HCT116 (cell line): Measurements from ENCODE around the gene ETS1. TPM values are rescaled to one million over a fixed set of nuclear protein-coding genes. Genes with fewer than 3 reads are reported as not detected.

ENCODE experiments used
- ATAC-seq: fragments of 200-7000 bp; cut with Tn5 transposase; 2 replicates; pipeline ENCODE4 v1.9.1; 2020; ENCODE audit warnings: mild to moderate bottlenecking, moderate library complexity
- BruUV-seq: library from RNA; stranded (reverse); fragments of 400-500 nt; replicated peaks from 2 replicates; lab custom pipeline; 2021; lab: Mats Ljungman, UMichigan
- CTCF ChIA-PET: fragments of 300-600 bp; sonication (Branson Sonifier 250); formaldehyde crosslinking; loops from one replicate; lab custom pipeline; 2021; ENCODE audit warnings: antibody characterized with exemption; lab: Charles Lee
- POLR2A ChIA-PET: fragments of 300-600, 350-600 bp; sonication (Branson Sonifier 250); formaldehyde crosslinking; loops from one replicate; lab custom pipeline; 2021; ENCODE audit warnings: antibody characterized with exemption; lab: Charles Lee
- RAD21 ChIA-PET, 2 experiments: fragments of 300-600 bp; sonication (Branson Sonifier 250); formaldehyde crosslinking; loops; one replicate each; lab custom pipeline; 2023; ENCODE audit warnings: low total read pairs in 2 of 2; ENCODE audit not compliant: uncharacterized antibody in 2 of 2, unreplicated experiment in 2 of 2, low non-redundant PET in 1 of 2; lab: Charles Lee
- DNase-seq: peaks from one replicate; pipeline ENCODE4 v3.0.0-alpha.2; 2010; ENCODE audit warnings: low read depth, low spot score
- H2AFZ ChIP-seq: fragments of 200-600 bp; shearing (Covaris generic), sonication (generic); 2 replicates; pipeline ENCODE4 v1.6.1; 2017; ENCODE audit warnings: low read depth, mixed run types, mixed read lengths, antibody characterized with exemption, low read length; ENCODE audit not compliant: poor library complexity, severe bottlenecking
- H3K27ac ChIP-seq: 2 replicates; pipeline ENCODE4 v1.5.1; 2012; ENCODE audit warnings: low read depth, low read length
- H3K27me3 ChIP-seq: fragments of 200-600 bp; sonication (generic); 2 replicates; pipeline ENCODE4 v1.6.1; 2016; ENCODE audit warnings: mixed run types, low read length, mixed read lengths; ENCODE audit not compliant: insufficient read depth
- H3K36me3 ChIP-seq, 2 experiments: fragments of 200-500 bp in 1 of 2; fragments of 200-600 bp in 1 of 2; sonication (Bioruptor generic) in 1 of 2; sonication (generic) in 1 of 2; 2 replicates each; pipeline versions ENCODE4 v1.5.1 to v1.6.1; 2014 to 2016; ENCODE audit warnings: low read length in 2 of 2, inconsistent platforms in 1 of 2, mixed read lengths in 1 of 2, mixed run types in 1 of 2; ENCODE audit not compliant: insufficient read depth in 2 of 2, control insufficient read depth in 1 of 2
- H3K4me1 ChIP-seq, 2 experiments: fragments of 200-600 bp in 1 of 2; sonication (generic) in 1 of 2; 2 replicates each; pipeline versions ENCODE4 v1.5.1 to v1.6.1; 2012 to 2017; ENCODE audit warnings: low read length in 2 of 2, inconsistent platforms in 1 of 2, mild to moderate bottlenecking in 1 of 2, mixed read lengths in 1 of 2, mixed run types in 1 of 2, moderate library complexity in 1 of 2; ENCODE audit not compliant: insufficient read depth in 2 of 2, control insufficient read depth in 1 of 2
- H3K4me2 ChIP-seq: fragments of 200-600 bp; sonication (generic); 2 replicates; pipeline ENCODE4 v1.6.1; 2017; ENCODE audit warnings: mixed run types, low read length, mixed read lengths
- H3K4me3 ChIP-seq, 2 experiments: fragments of 200-600 bp in 1 of 2; sonication (generic) in 1 of 2; replicated peaks in 1 of 2; 2 replicates each; pipeline ENCODE4 v1.5.1; 2011 to 2016; ENCODE audit warnings: low read length in 2 of 2, control low read depth in 1 of 2, low read depth in 1 of 2, mild to moderate bottlenecking in 1 of 2, mixed read lengths in 1 of 2, mixed run types in 1 of 2
- H3K79me2 ChIP-seq: fragments of 200-600 bp; sonication (generic); 2 replicates; pipeline ENCODE4 v1.6.1; 2017; ENCODE audit warnings: mild to moderate bottlenecking, mixed run types, low read length, moderate library complexity, mixed read lengths; ENCODE audit not compliant: insufficient read depth
- H3K9ac ChIP-seq: fragments of 200-600 bp; sonication (generic); 2 replicates; pipeline ENCODE4 v1.6.1; 2016; ENCODE audit warnings: low read length, mixed read lengths
- H3K9me2 ChIP-seq: fragments of 200-600 bp; sonication (generic), shearing (Covaris generic); 2 replicates; pipeline ENCODE4 v1.6.1; 2017; ENCODE audit warnings: mixed run types, mild to moderate bottlenecking, moderate library complexity; ENCODE audit not compliant: insufficient read depth
- H3K9me3 ChIP-seq, 2 experiments: fragments of 200-500 bp in 1 of 2; fragments of 200-600 bp in 1 of 2; sonication (Bioruptor generic) in 1 of 2; sonication (generic) in 1 of 2; 2 replicates each; pipeline ENCODE4 v1.6.1; 2014 to 2017; ENCODE audit warnings: low read length in 2 of 2, mixed read lengths in 2 of 2, inconsistent platforms in 1 of 2, low read depth in 1 of 2, mild to moderate bottlenecking in 1 of 2, mixed run types in 1 of 2, moderate library complexity in 1 of 2; ENCODE audit not compliant: control insufficient read depth in 1 of 2, insufficient read depth in 1 of 2
- H4K20me1 ChIP-seq: fragments of 200-600 bp; sonication (generic), shearing (Covaris generic); 2 replicates; pipeline ENCODE4 v1.6.1; 2017; ENCODE audit warnings: mixed run types, mild to moderate bottlenecking, moderate library complexity; ENCODE audit not compliant: insufficient read depth
- ATF3 ChIP-seq: IDR thresholded peaks from 2 replicates; pipeline ENCODE4 v1.6.1; 2012
- CBX3 ChIP-seq: IDR thresholded peaks from 2 replicates; pipeline ENCODE4 v1.6.1; 2012; ENCODE audit warnings: low read depth
- CEBPB ChIP-seq: IDR thresholded peaks from 2 replicates; pipeline ENCODE4 v1.6.1; 2012; ENCODE audit warnings: low read depth
- CTCF ChIP-seq, 3 experiments: fragments of 200-600 bp in 1 of 3; sonication (generic) in 1 of 3; IDR thresholded peaks in 2 of 3; conservative IDR thresholded peaks in 1 of 3; 2 replicates each; pipeline ENCODE4 v1.5.1; 2012 to 2017; ENCODE audit warnings: low read depth in 2 of 3, low read length in 2 of 3, antibody characterized with exemption in 1 of 3, borderline replicate concordance in 1 of 3, control low read depth in 1 of 3, mild to moderate bottlenecking in 1 of 3, mixed read lengths in 1 of 3, mixed run types in 1 of 3, moderate library complexity in 1 of 3; ENCODE audit not compliant: insufficient read depth in 1 of 3
- EGR1 ChIP-seq: IDR thresholded peaks from 2 replicates; pipeline ENCODE4 v1.6.1; 2012; ENCODE audit warnings: low read depth
- ELF1 ChIP-seq: IDR thresholded peaks from 2 replicates; pipeline ENCODE4 v1.6.1; 2012; ENCODE audit warnings: low read depth, borderline replicate concordance
- EZH2 ChIP-seq: fragments of 200-600 bp; sonication (generic); IDR thresholded peaks from 2 replicates; pipeline ENCODE4 v1.6.1; 2017; ENCODE audit warnings: antibody characterized with exemption, mixed run types
- EZH2phosphoT487 ChIP-seq: fragments of 200-600 bp; IDR thresholded peaks from 2 replicates; pipeline ENCODE4 v1.6.1; 2018; ENCODE audit warnings: antibody characterized with exemption, borderline replicate concordance
- FOSL1 ChIP-seq: IDR thresholded peaks from 2 replicates; pipeline ENCODE4 v1.6.1; 2012; ENCODE audit warnings: low read depth
- JUND ChIP-seq: IDR thresholded peaks from 2 replicates; pipeline ENCODE4 v1.6.1; 2012
- MAX ChIP-seq: IDR thresholded peaks from 2 replicates; pipeline ENCODE4 v1.6.1; 2012
- POLR2A ChIP-seq: IDR thresholded peaks from 2 replicates; pipeline ENCODE4 v1.7.0; 2011; ENCODE audit warnings: borderline replicate concordance; ENCODE audit not compliant: insufficient read depth, insufficient read length; ENCODE audit errors: extremely low read depth
- POLR2AphosphoS5 ChIP-seq: IDR thresholded peaks from 2 replicates; pipeline ENCODE4 v1.6.1; 2011; ENCODE audit warnings: mild to moderate bottlenecking, low read depth, low read length, moderate library complexity
- SIN3A ChIP-seq: IDR thresholded peaks from 2 replicates; pipeline ENCODE4 v1.6.1; 2012; ENCODE audit warnings: low read depth
- SP1 ChIP-seq: IDR thresholded peaks from 2 replicates; pipeline ENCODE4 v1.6.1; 2012; ENCODE audit warnings: low read depth
- YY1 ChIP-seq: IDR thresholded peaks from 2 replicates; pipeline ENCODE4 v1.6.1; 2011; ENCODE audit warnings: low read length, low read depth, moderate library complexity, mild to moderate bottlenecking; ENCODE audit not compliant: insufficient replicate concordance; ENCODE audit errors: extremely low read depth
- ZBTB33 ChIP-seq: IDR thresholded peaks from 2 replicates; pipeline ENCODE4 v1.6.1; 2011; ENCODE audit warnings: mild to moderate bottlenecking, low read length, moderate library complexity; ENCODE audit not compliant: insufficient replicate concordance; ENCODE audit errors: extremely low read depth
- ZFX ChIP-seq: fragments of 450-650 bp; IDR thresholded peaks from 2 replicates; pipeline ENCODE4 v1.6.1; 2017
- ZNF274 ChIP-seq: fragments of 200-500 bp; sonication (Bioruptor generic); IDR thresholded peaks from 2 replicates; pipeline ENCODE4 v1.6.1; 2014; ENCODE audit warnings: mild to moderate bottlenecking, low read depth, low read length, inconsistent platforms
- intact Hi-C: fragments of 100-400 bp; cut with micrococcal nuclease; formaldehyde crosslinking; loops from 2 replicates; pipeline ENCODE4 v1.10.0; 2022
- total RNA-seq: library from RNA; stranded (reverse); gene quantifications from one replicate; pipeline ENCODE4 v1.2.1, GENCODE V29; 2021; ENCODE audit not compliant: unreplicated experiment

The ETS1 gene
- total RNA-seq, 1 experiment from 2014 or later = 9.2 TPM

- CTCF ChIA-PET = no interaction called here
- H3K36me3 ChIP-seq = no peaks in the 10 kb centered on the region
- H2AFZ ChIP-seq = no peak overlapping the region
- ATAC-seq = no peak
- H3K27ac ChIP-seq = no peak overlapping the region
- H3K9ac ChIP-seq = no peak overlapping the region
- H3K4me3 ChIP-seq = no peak overlapping the region
- H3K4me1 ChIP-seq = peaks cover 3 to 51% of the 10 kb centered on the region in 2 experiments; a peak in 3 of 4 replicates
- peak overlapping the region; percentile 81 for H3K4me2 ChIP-seq
- no peaks in the 10 kb centered on the region for H3K79me2 ChIP-seq
- TF ChIP-seq EGR1 = no peak
- TF ChIP-seq ZNF274 = no peak
- TF ChIP-seq CEBPB = no peak
- no peak for TF ChIP-seq SP1
- TF ChIP-seq YY1 = no peak
- TF ChIP-seq ZBTB33 = no peak
- TF ChIP-seq POLR2AphosphoS5 = no peak
- no peak for TF ChIP-seq FOSL1
- TF ChIP-seq CTCF (IDR thresholded peaks at IDR 0.05 in 2 of 3, conservative IDR thresholded peaks at IDR 0.05 in 1 of 3; ENCODE audit: borderline replicate concordance in 1 of 3, insufficient read depth in 1 of 3, low read depth in 2 of 3, low read length in 2 of 3) = no peak
- no peak for TF ChIP-seq JUND
- no peak for TF ChIP-seq ZFX
- no peak for TF ChIP-seq CBX3
- TF ChIP-seq POLR2A = no peak
- no peak for TF ChIP-seq SIN3A
- TF ChIP-seq ELF1 = no peak
- no peak for TF ChIP-seq MAX
- TF ChIP-seq EZH2 = no peak
- no peak for TF ChIP-seq EZH2phosphoT487
- no peak for TF ChIP-seq ATF3
- intact Hi-C loops = no loop called here
- no peaks in the 10 kb centered on the region for H4K20me1 ChIP-seq
- no peaks in the 10 kb centered on the region for H3K9me2 ChIP-seq
- no peaks in the 10 kb centered on the region for H3K9me3 ChIP-seq
- no peaks in the 10 kb centered on the region for H3K27me3 ChIP-seq
- BruUV-seq = no TSS peak
- POLR2A ChIA-PET = no interaction called here
- no peak for DNase-seq
- RAD21 ChIA-PET = no interaction called here
Observed at GRCh38 chr11:128506356-128506755, 81.0 kb downstream of the ETS1 start.
